GOT3 (cell line): Measurements from ENCODE around the gene SIX2.
A peak's percentile ranks its signal among the peaks of the same experiment; 100 is the strongest.
"Not testable (repeated sequence)": the region's sequence is repeated elsewhere in the genome, so short reads cannot be mapped to it uniquely, and the experiment has no call there.

ENCODE experiments used
- DNase-seq: peaks from one replicate; lab custom pipeline; 2025; ENCODE audit warnings: mixed read lengths; lab: John Stamatoyannopoulos, UW

Gene SIX2

GRCh38 chr2:45009303-45009927 is at the start of gene SIX2:
SIX2 (minus strand) TSS chr2:45009452; CDS start chr2:45009110, 342 bp downstream.
- DNase-seq, result peak; percentile 92

- DNase-seq, result no peak
Observed at GRCh38 chr2:45055162-45055605, 45.9 kb upstream of the SIX2 start.

- no peak for DNase-seq
Observed at GRCh38 chr2:45053966-45054365, 44.7 kb upstream of the SIX2 start.

- no peak for DNase-seq
Observed at GRCh38 chr2:45052388-45052928, 43.2 kb upstream of the SIX2 start.

GRCh38 chr2:45049569-45050336 is 40.5 kb upstream of the SIX2 start:
- DNase-seq, result no peak

GRCh38 chr2:45047301-45047700 is 38.0 kb upstream of the SIX2 start:
- DNase-seq, result no peak

GRCh38 chr2:45046786-45047185 is 37.5 kb upstream of the SIX2 start:
- DNase-seq, result no peak

- no peak for DNase-seq
Observed at GRCh38 chr2:45045706-45046105, 36.5 kb upstream of the SIX2 start.

- DNase-seq, result no peak
Observed at GRCh38 chr2:45044916-45045315, 35.7 kb upstream of the SIX2 start.

- DNase-seq, result no peak
Observed at GRCh38 chr2:45043174-45043573, 33.9 kb upstream of the SIX2 start.

GRCh38 chr2:45042401-45042800 is 33.1 kb upstream of the SIX2 start:
- no peak for DNase-seq

- no peak for DNase-seq
Observed at GRCh38 chr2:45040786-45041185, 31.5 kb upstream of the SIX2 start.

- not testable (repeated sequence) for DNase-seq
Observed at GRCh38 chr2:45039804-45040203, 30.6 kb upstream of the SIX2 start.

- not testable (repeated sequence) for DNase-seq
Observed at GRCh38 chr2:45038861-45039260, 29.6 kb upstream of the SIX2 start.

GRCh38 chr2:45033302-45033701 is 24.1 kb upstream of the SIX2 start:
- DNase-seq, result no peak

- no peak for DNase-seq
Observed at GRCh38 chr2:45031028-45031427, 21.8 kb upstream of the SIX2 start.

- DNase-seq, result no peak
Observed at GRCh38 chr2:45030553-45030952, 21.3 kb upstream of the SIX2 start.

- no peak for DNase-seq
Observed at GRCh38 chr2:45029215-45029614, 20.0 kb upstream of the SIX2 start.

- no peak for DNase-seq
Observed at GRCh38 chr2:45028276-45028675, 19.0 kb upstream of the SIX2 start.

GRCh38 chr2:45026924-45027450 is 17.7 kb upstream of the SIX2 start:
- DNase-seq, result no peak

GRCh38 chr2:45024600-45025291 is 15.5 kb upstream of the SIX2 start:
- peak; percentile 37 for DNase-seq

- DNase-seq, result no peak
Observed at GRCh38 chr2:45024097-45024496, 14.8 kb upstream of the SIX2 start.
